Raji (cell line): ENCODE results near the gene RNASE4.

Experiments
- POLR2A ChIP-seq: IDR thresholded peaks from 2 replicates; pipeline ENCODE4 v1.6.1; 2011; ENCODE audit warnings: low read depth, low read length, control low read depth; ENCODE audit not compliant: insufficient read depth

The RNASE4 gene

GRCh38 chr14:20683891-20684661 lies at the start of gene RNASE4:
RNASE4 (plus strand) TSS chr14:20684560; CDS start chr14:20699372, 14,812 bp downstream.
- peak; percentile 67 for TF ChIP-seq POLR2A

- TF ChIP-seq POLR2A: no peak
Observed at GRCh38 chr14:20641591-20641990, 42.8 kb upstream of the RNASE4 start, which contains the start of gene OR6S1. OR6S1 (minus strand) TSS chr14:20641691; CDS start chr14:20641691, 0 bp downstream.

GRCh38 chr14:20642182-20642581 lies 42.2 kb upstream of the RNASE4 start:
- no peak for TF ChIP-seq POLR2A

- TF ChIP-seq POLR2A: no peak
Observed at GRCh38 chr14:20644520-20644919, 39.8 kb upstream of the RNASE4 start.

GRCh38 chr14:20645481-20645880 lies 38.9 kb upstream of the RNASE4 start:
- TF ChIP-seq POLR2A: no peak

GRCh38 chr14:20652996-20653975 lies 31.1 kb upstream of the RNASE4 start:
- no peak for TF ChIP-seq POLR2A

GRCh38 chr14:20655851-20656250 lies 28.5 kb upstream of the RNASE4 start:
- no peak for TF ChIP-seq POLR2A

- TF ChIP-seq POLR2A: no peak
Observed at GRCh38 chr14:20656274-20656673, 28.1 kb upstream of the RNASE4 start.

- no peak for TF ChIP-seq POLR2A
Observed at GRCh38 chr14:20657216-20658211, 26.8 kb upstream of the RNASE4 start.

- TF ChIP-seq POLR2A: no peak
Observed at GRCh38 chr14:20658246-20658645, 26.1 kb upstream of the RNASE4 start.

GRCh38 chr14:20659336-20659735 lies 25.0 kb upstream of the RNASE4 start:
- TF ChIP-seq POLR2A: no peak

- TF ChIP-seq POLR2A: no peak
Observed at GRCh38 chr14:20659813-20660395, 24.5 kb upstream of the RNASE4 start.

- no peak for TF ChIP-seq POLR2A
Observed at GRCh38 chr14:20661197-20661596, 23.2 kb upstream of the RNASE4 start.
